ENCODE data around the gene CHST11. TPM values are rescaled to one million over a fixed set of nuclear protein-coding genes. Genes with fewer than 3 reads are reported as not detected.
"Not testable (repeated sequence)": the region's sequence is repeated elsewhere in the genome, so short reads cannot be mapped to it uniquely, and the experiment has no call there.

Gene CHST11
- total RNA-seq, 5 donors from 2014 or later (not counting 1 experiment from before 2014, with no cell fraction given), result 49.8 to 78.3 (median 63.7) TPM

- H3K4me3 ChIP-seq (ENCODE audit: control insufficient read depth in 1 of 2, extremely low read depth in 1 of 2, low read length in 1 of 2), result no peak overlapping the region
- H3K9me3 Mint-ChIP-seq, result no peaks in the 10 kb centered on the region
- no peak overlapping the region for H3K27ac ChIP-seq (ENCODE audit: low read length)
- no peak overlapping the region for H3K27ac Mint-ChIP-seq
- DNase-seq (no peak), ATAC-seq (replicated peaks in 1 of 4) (no peak)
- peaks cover 37 to 65% (median 51%) of the 10 kb centered on the region in 3 donors for H3K4me1 Mint-ChIP-seq
- H3K36me3 Mint-ChIP-seq, result peaks cover 12% of the 10 kb centered on the region
- POLR2A ChIA-PET, result no interaction called here
- H3K4me1 ChIP-seq (ENCODE audit: control insufficient read depth in 1 of 2, extremely low read depth in 1 of 2, insufficient read depth in 2 of 2, low read length in 2 of 2), result peaks cover 5 to 24% of the 10 kb centered on the region in 2 experiments
- H3K27me3 ChIP-seq (replicated peaks in 1 of 2; ENCODE audit: control insufficient read depth in 2 of 2, extremely low read depth in 1 of 2, insufficient read depth in 2 of 2, low read length in 1 of 2), result no peaks in the 10 kb centered on the region
- no peaks in the 10 kb centered on the region for H3K9me3 ChIP-seq
- H3K27me3 Mint-ChIP-seq, result no peaks in the 10 kb centered on the region
- WGBS (ENCODE audit: insufficient coverage), result no CpG with 5 or more reads among the region's 4 CpGs
- CTCF ChIA-PET, result no interaction called here
- H3K36me3 ChIP-seq (ENCODE audit: control insufficient read depth in 2 of 2, extremely low read depth in 1 of 2, insufficient read depth in 1 of 2, low read length in 1 of 2), result peaks cover 0 to 13% of the 10 kb centered on the region in 2 donors
- H3K4me3 Mint-ChIP-seq, result no peak overlapping the region
Observed at GRCh38 chr12:104608998-104609397, 152.2 kb downstream of the CHST11 start.

GRCh38 chr12:104609445-104609844, 152.7 kb downstream of the CHST11 start:
- peaks cover 0 to 13% of the 10 kb centered on the region in 2 donors for H3K36me3 ChIP-seq (ENCODE audit: control insufficient read depth in 2 of 2, extremely low read depth in 1 of 2, insufficient read depth in 1 of 2, low read length in 1 of 2)
- H3K4me1 Mint-ChIP-seq, result peaks cover 32 to 61% (median 47%) of the 10 kb centered on the region in 3 donors
- no peaks in the 10 kb centered on the region for H3K9me3 ChIP-seq
- peak overlapping the region in 1 of 2 donors; percentile 45 for H3K27ac Mint-ChIP-seq
- no peak overlapping the region for H3K27ac ChIP-seq (ENCODE audit: low read length)
- ATAC-seq (replicated peaks in 1 of 4) (no peak), DNase-seq (no peak)
- POLR2A ChIA-PET, result no interaction called here
- no peak overlapping the region for H3K4me3 ChIP-seq (ENCODE audit: control insufficient read depth in 1 of 2, extremely low read depth in 1 of 2, low read length in 1 of 2)
- H3K4me3 Mint-ChIP-seq, result no peak overlapping the region
- H3K36me3 Mint-ChIP-seq, result peaks cover 12% of the 10 kb centered on the region
- H3K27me3 Mint-ChIP-seq, result no peaks in the 10 kb centered on the region
- CTCF ChIA-PET, result no interaction called here
- H3K4me1 ChIP-seq (ENCODE audit: control insufficient read depth in 1 of 2, extremely low read depth in 1 of 2, insufficient read depth in 2 of 2, low read length in 2 of 2), result peaks cover under 1 to 20% of the 10 kb centered on the region in 2 experiments
- H3K9me3 Mint-ChIP-seq, result no peaks in the 10 kb centered on the region
- no peaks in the 10 kb centered on the region for H3K27me3 ChIP-seq (replicated peaks in 1 of 2; ENCODE audit: control insufficient read depth in 2 of 2, extremely low read depth in 1 of 2, insufficient read depth in 2 of 2, low read length in 1 of 2)

GRCh38 chr12:104610513-104611235, 153.9 kb downstream of the CHST11 start:
- Histone ChIP-seq H3K27ac (ENCODE audit: low read length) (no peak overlapping the region), H3K9me3 (no peaks in the 10 kb centered on the region), H3K36me3 (ENCODE audit: control insufficient read depth in 2 of 2, extremely low read depth in 1 of 2, insufficient read depth in 1 of 2, low read length in 1 of 2) (peaks cover 0 to 13% of the 10 kb centered on the region in 2 donors), H3K4me1 (ENCODE audit: control insufficient read depth in 1 of 2, extremely low read depth in 1 of 2, insufficient read depth in 2 of 2, low read length in 2 of 2) (peaks cover 0 to 8% of the 10 kb centered on the region in 2 experiments), H3K4me3 (ENCODE audit: control insufficient read depth in 1 of 2, extremely low read depth in 1 of 2, low read length in 1 of 2) (no peak overlapping the region), H3K27me3 (replicated peaks in 1 of 2; ENCODE audit: control insufficient read depth in 2 of 2, extremely low read depth in 1 of 2, insufficient read depth in 2 of 2, low read length in 1 of 2) (no peaks in the 10 kb centered on the region)
- CTCF ChIA-PET, result no interaction called here
- no peak for DNase-seq
- 100% methylated on average over 2 of the region's 6 CpGs for WGBS (ENCODE audit: insufficient coverage)
- H3K4me1 Mint-ChIP-seq, result peaks cover 27 to 57% (median 42%) of the 10 kb centered on the region in 3 donors
- no peak for ATAC-seq (replicated peaks in 1 of 4)
- peaks cover 12% of the 10 kb centered on the region for H3K36me3 Mint-ChIP-seq
- H3K4me3 Mint-ChIP-seq, result no peak overlapping the region
- POLR2A ChIA-PET, result interaction anchor here in 1 of 2 donors (0.5 kb wide), 1 partner anchor 122 kb away, joined by 3 read pairs; no protein-coding TSS in a partner anchor
- H3K9me3 Mint-ChIP-seq, result no peaks in the 10 kb centered on the region
- no peaks in the 10 kb centered on the region for H3K27me3 Mint-ChIP-seq
- H3K27ac Mint-ChIP-seq, result no peak overlapping the region

- H3K9me3 Mint-ChIP-seq, result no peaks in the 10 kb centered on the region
- Histone ChIP-seq H3K36me3 (ENCODE audit: control insufficient read depth in 2 of 2, extremely low read depth in 1 of 2, insufficient read depth in 1 of 2, low read length in 1 of 2) (peaks cover 0 to 13% of the 10 kb centered on the region in 2 donors), H3K27ac (ENCODE audit: low read length) (no peak overlapping the region), H3K4me1 (ENCODE audit: control insufficient read depth in 1 of 2, extremely low read depth in 1 of 2, insufficient read depth in 2 of 2, low read length in 2 of 2) (peaks cover 0 to 6% of the 10 kb centered on the region in 2 experiments), H3K9me3 (no peaks in the 10 kb centered on the region), H3K4me3 (ENCODE audit: control insufficient read depth in 1 of 2, extremely low read depth in 1 of 2, low read length in 1 of 2) (no peak overlapping the region), H3K27me3 (replicated peaks in 1 of 2; ENCODE audit: control insufficient read depth in 2 of 2, extremely low read depth in 1 of 2, insufficient read depth in 2 of 2, low read length in 1 of 2) (no peaks in the 10 kb centered on the region)
- ATAC-seq (replicated peaks in 1 of 4) (no peak), DNase-seq (no peak)
- H3K27ac Mint-ChIP-seq, result no peak overlapping the region
- POLR2A ChIA-PET, result no interaction called here
- H3K4me1 Mint-ChIP-seq, result peaks cover 27 to 56% (median 40%) of the 10 kb centered on the region in 3 donors
- no peaks in the 10 kb centered on the region for H3K27me3 Mint-ChIP-seq
- WGBS (ENCODE audit: insufficient coverage), result 100% methylated on average over 2 of the region's 12 CpGs
- CTCF ChIA-PET, result no interaction called here
- H3K4me3 Mint-ChIP-seq, result no peak overlapping the region
- H3K36me3 Mint-ChIP-seq, result peaks cover 12% of the 10 kb centered on the region
Observed at GRCh38 chr12:104611671-104612070, 154.9 kb downstream of the CHST11 start.

- H3K36me3 Mint-ChIP-seq; H3K4me3 ChIP-seq (ENCODE audit: control insufficient read depth in 1 of 2, extremely low read depth in 1 of 2, low read length in 1 of 2); H3K4me1 ChIP-seq (ENCODE audit: control insufficient read depth in 1 of 2, extremely low read depth in 1 of 2, insufficient read depth in 2 of 2, low read length in 2 of 2); DNase-seq; ATAC-seq (replicated peaks in 1 of 4); H3K9me3 Mint-ChIP-seq; H3K27ac ChIP-seq (ENCODE audit: low read length); H3K27me3 Mint-ChIP-seq; H3K4me3 Mint-ChIP-seq; H3K27me3 ChIP-seq (replicated peaks in 1 of 2; ENCODE audit: control insufficient read depth in 2 of 2, extremely low read depth in 1 of 2, insufficient read depth in 2 of 2, low read length in 1 of 2); CTCF ChIA-PET; POLR2A ChIA-PET; H3K9me3 ChIP-seq: not testable (repeated sequence)
- H3K36me3 ChIP-seq (ENCODE audit: control insufficient read depth in 2 of 2, extremely low read depth in 1 of 2, insufficient read depth in 1 of 2, low read length in 1 of 2), result peaks cover 0 to 13% of the 10 kb centered on the region in 2 donors
- Mint-ChIP-seq H3K4me1 (peaks cover 18 to 53% (median 43%) of the 10 kb centered on the region in 3 donors), H3K27ac (peak overlapping the region; percentile 20 to 73)
- 100% methylated on average over 2 of the region's 3 CpGs for WGBS (ENCODE audit: insufficient coverage)
Observed at GRCh38 chr12:104613372-104613771, 156.6 kb downstream of the CHST11 start.

- ChIA-PET CTCF (no interaction called here), POLR2A (no interaction called here)
- Histone ChIP-seq H3K4me1 (ENCODE audit: control insufficient read depth in 1 of 2, extremely low read depth in 1 of 2, insufficient read depth in 2 of 2, low read length in 2 of 2) (peaks cover 0 to 6% of the 10 kb centered on the region in 2 experiments), H3K27ac (ENCODE audit: low read length) (no peak overlapping the region), H3K4me3 (ENCODE audit: control insufficient read depth in 1 of 2, extremely low read depth in 1 of 2, low read length in 1 of 2) (no peak overlapping the region), H3K9me3 (no peaks in the 10 kb centered on the region), H3K27me3 (replicated peaks in 1 of 2; ENCODE audit: control insufficient read depth in 2 of 2, extremely low read depth in 1 of 2, insufficient read depth in 2 of 2, low read length in 1 of 2) (no peaks in the 10 kb centered on the region), H3K36me3 (ENCODE audit: control insufficient read depth in 2 of 2, extremely low read depth in 1 of 2, insufficient read depth in 1 of 2, low read length in 1 of 2) (peaks cover 0 to 8% of the 10 kb centered on the region in 2 donors)
- WGBS (ENCODE audit: insufficient coverage), result 97% methylated on average over 9 of the region's 12 CpGs
- no peaks in the 10 kb centered on the region for H3K27me3 Mint-ChIP-seq
- no peak overlapping the region for H3K4me3 Mint-ChIP-seq
- H3K36me3 Mint-ChIP-seq, result peaks cover 13% of the 10 kb centered on the region
- H3K27ac Mint-ChIP-seq, result no peak overlapping the region
- DNase-seq (no peak), ATAC-seq (replicated peaks in 1 of 4) (no peak)
- peaks cover 12 to 45% (median 34%) of the 10 kb centered on the region in 3 donors for H3K4me1 Mint-ChIP-seq
- H3K9me3 Mint-ChIP-seq, result no peaks in the 10 kb centered on the region
Observed at GRCh38 chr12:104615048-104615561, 158.4 kb downstream of the CHST11 start.

Measured in T-cell (primary cell).